ENCODE results near the gene SGCA. TPM values are rescaled to one million over a fixed set of nuclear protein-coding genes. Genes with fewer than 3 reads are reported as not detected.

SGCA gene
- total and polyA plus RNA-seq, 9 of the 15 experiments (the other 6 are each of a cell fraction or from before 2014, with no cell fraction given) = not detected

- TF ChIP-seq CTCF (IDR thresholded peaks at IDR 0.05 in 2 of 3, conservative IDR thresholded peaks at IDR 0.05 in 1 of 3; ENCODE audit: insufficient read depth in 2 of 3, low read depth in 1 of 3, low read length in 3 of 3) (peak; percentile 94 to 95 (median 95)), ATF1 (CRISPR knock-in tag; IDR thresholded peaks at IDR 0.05) (no peak), ATF1 (tag; IDR thresholded peaks at IDR 0.05) (peak; percentile 82), RHOXF2B (CRISPR knock-in tag; conservative IDR thresholded peaks at IDR 0.05) (no peak), POLR2G (IDR thresholded peaks at IDR 0.05; ENCODE audit: low read depth, low read length) (no peak)
Measured at GRCh38 chr17:50139950-50140885, 25.6 kb upstream of the SGCA start (continued).

- no peak overlapping the region for H2AFZ ChIP-seq (ENCODE audit: low read depth, low read length)
- ATAC-seq (no peak), DNase-seq (ENCODE audit: extremely low read depth in 1 of 4, low spot score in 3 of 4) (no peak), FAIRE-seq (no peak)
- in situ Hi-C loops (cut with MboI) (no loop called here), intact Hi-C loops (cut with micrococcal nuclease) (loop anchor here (2.0 kb wide), 1 partner anchor 20 kb away; no protein-coding TSS in a partner anchor)
- POLR2A ChIA-PET = interaction anchor here (0.6 kb wide), 3 partner anchors 11 to 13 kb away, joined by 3 read pairs; no protein-coding TSS in a partner anchor
- no peaks in the 10 kb centered on the region for H3K9me3 ChIP-seq (replicated peaks; ENCODE audit: control insufficient read depth, insufficient read depth, low read depth, low read length)
- BruUV-seq (replicated peaks) = no TSS peak
- H3K9me1 ChIP-seq (ENCODE audit: control insufficient read depth, insufficient read depth, low read length) = peaks cover 17% of the 10 kb centered on the region
- TF ChIP-seq U2AF2 (optimal IDR thresholded peaks at IDR 0.05; ENCODE audit: low read depth, low read length) (no peak), KDM1A (IDR thresholded peaks at IDR 0.05) (no peak), ZNF121 (CRISPR knock-in tag; conservative IDR thresholded peaks at IDR 0.05) (peak; percentile 57)
- peaks cover 97% of the 10 kb centered on the region for H3K36me3 ChIP-seq (ENCODE audit: control insufficient read depth, insufficient read depth, low read length)
- no peaks in the 10 kb centered on the region for H3K27me3 ChIP-seq (ENCODE audit: control insufficient read depth in 2 of 2, insufficient read depth in 2 of 2, low read length in 2 of 2)
- peaks cover 9 to 28% of the 10 kb centered on the region in 2 experiments; a peak in 3 of 5 replicates for H3K4me1 ChIP-seq (replicated peaks in 1 of 2; ENCODE audit: control insufficient read depth in 2 of 2, insufficient read depth in 2 of 2, low read length in 2 of 2)
- no peak overlapping the region for H3K4me2 ChIP-seq (ENCODE audit: insufficient read depth, low read length)
- H3K9ac ChIP-seq (ENCODE audit: insufficient read depth in 1 of 2, low read depth in 2 of 2, low read length in 2 of 2) = no peak overlapping the region; a peak in 1 of 4 replicates
- CTCF ChIA-PET (ENCODE audit: low intra/inter-chr PET ratio) = no interaction called here
- WGBS (ENCODE audit: insufficient coverage, low coverage, missing lambda C conversion rate) = 92% methylated on average over 12 of the region's 16 CpGs
- peaks cover 6% of the 10 kb centered on the region for H4K20me1 ChIP-seq (replicated peaks; ENCODE audit: control insufficient read depth, insufficient read depth, low read length)
- no peak overlapping the region for H3K27ac ChIP-seq (ENCODE audit: extremely low read depth, low read depth, low read length)
- peaks cover 39% of the 10 kb centered on the region for H3K79me2 ChIP-seq (ENCODE audit: control insufficient read depth, insufficient read depth, low read length)
- no peak overlapping the region for H3K4me3 ChIP-seq
Measured at GRCh38 chr17:50141026-50141744, 24.6 kb upstream of the SGCA start.
